Neural cell (in vitro differentiated cells): ENCODE results near the gene GRIK2.

Experiments
- EP300 ChIP-seq: fragments of 450-650 bp; conservative IDR thresholded peaks from 2 replicates; pipeline ENCODE4 v1.6.1; 2014; ENCODE audit warnings: antibody characterized with exemption, mild to moderate bottlenecking, moderate library complexity; ENCODE audit not compliant: poor library complexity, severe bottlenecking
- MXI1 ChIP-seq: fragments of 450-650 bp; conservative IDR thresholded peaks from 2 replicates; pipeline ENCODE4 v1.6.1; 2014; ENCODE audit warnings: antibody characterized with exemption, mild to moderate bottlenecking; ENCODE audit not compliant: poor library complexity, severe bottlenecking
- POLR2AphosphoS5 ChIP-seq: IDR thresholded peaks from 2 replicates; pipeline ENCODE4 v1.6.1; 2012
- TF ChIP-seq, protein P1 (sequence below): IDR thresholded peaks from 2 replicates; pipeline ENCODE4 v1.6.1; 2012; ENCODE audit warnings: borderline replicate concordance
- TF ChIP-seq, protein P2 (sequence below): fragments of 450-650 bp; IDR thresholded peaks from 2 replicates; pipeline ENCODE4 v1.5.1; 2014; ENCODE audit warnings: antibody characterized with exemption, mild to moderate bottlenecking, moderate library complexity; ENCODE audit not compliant: poor library complexity, severe bottlenecking

DNA sequence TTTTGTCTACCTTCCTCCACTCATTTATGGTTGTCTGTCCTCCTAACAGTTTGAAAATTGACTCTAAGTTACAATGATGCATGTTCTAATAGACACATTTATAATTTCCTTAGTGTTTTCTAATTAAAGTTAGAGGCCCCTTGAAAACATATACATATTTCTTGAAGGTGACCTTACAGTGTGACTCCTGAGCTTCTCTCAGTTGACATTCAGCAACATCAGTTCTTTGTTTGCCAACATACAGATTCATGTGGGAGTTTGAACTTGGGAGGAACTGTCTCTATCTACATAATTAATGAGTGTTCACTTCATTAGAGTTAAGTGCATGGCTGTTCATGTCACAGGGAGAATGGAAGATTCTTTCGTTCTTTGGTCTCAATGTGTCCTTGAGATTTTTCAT, 658.2 kb downstream of the GRIK2 start:
- TF ChIP-seq, protein P1, sequence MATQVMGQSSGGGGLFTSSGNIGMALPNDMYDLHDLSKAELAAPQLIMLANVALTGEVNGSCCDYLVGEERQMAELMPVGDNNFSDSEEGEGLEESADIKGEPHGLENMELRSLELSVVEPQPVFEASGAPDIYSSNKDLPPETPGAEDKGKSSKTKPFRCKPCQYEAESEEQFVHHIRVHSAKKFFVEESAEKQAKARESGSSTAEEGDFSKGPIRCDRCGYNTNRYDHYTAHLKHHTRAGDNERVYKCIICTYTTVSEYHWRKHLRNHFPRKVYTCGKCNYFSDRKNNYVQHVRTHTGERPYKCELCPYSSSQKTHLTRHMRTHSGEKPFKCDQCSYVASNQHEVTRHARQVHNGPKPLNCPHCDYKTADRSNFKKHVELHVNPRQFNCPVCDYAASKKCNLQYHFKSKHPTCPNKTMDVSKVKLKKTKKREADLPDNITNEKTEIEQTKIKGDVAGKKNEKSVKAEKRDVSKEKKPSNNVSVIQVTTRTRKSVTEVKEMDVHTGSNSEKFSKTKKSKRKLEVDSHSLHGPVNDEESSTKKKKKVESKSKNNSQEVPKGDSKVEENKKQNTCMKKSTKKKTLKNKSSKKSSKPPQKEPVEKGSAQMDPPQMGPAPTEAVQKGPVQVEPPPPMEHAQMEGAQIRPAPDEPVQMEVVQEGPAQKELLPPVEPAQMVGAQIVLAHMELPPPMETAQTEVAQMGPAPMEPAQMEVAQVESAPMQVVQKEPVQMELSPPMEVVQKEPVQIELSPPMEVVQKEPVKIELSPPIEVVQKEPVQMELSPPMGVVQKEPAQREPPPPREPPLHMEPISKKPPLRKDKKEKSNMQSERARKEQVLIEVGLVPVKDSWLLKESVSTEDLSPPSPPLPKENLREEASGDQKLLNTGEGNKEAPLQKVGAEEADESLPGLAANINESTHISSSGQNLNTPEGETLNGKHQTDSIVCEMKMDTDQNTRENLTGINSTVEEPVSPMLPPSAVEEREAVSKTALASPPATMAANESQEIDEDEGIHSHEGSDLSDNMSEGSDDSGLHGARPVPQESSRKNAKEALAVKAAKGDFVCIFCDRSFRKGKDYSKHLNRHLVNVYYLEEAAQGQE: no peak
- TF ChIP-seq, protein P2, sequence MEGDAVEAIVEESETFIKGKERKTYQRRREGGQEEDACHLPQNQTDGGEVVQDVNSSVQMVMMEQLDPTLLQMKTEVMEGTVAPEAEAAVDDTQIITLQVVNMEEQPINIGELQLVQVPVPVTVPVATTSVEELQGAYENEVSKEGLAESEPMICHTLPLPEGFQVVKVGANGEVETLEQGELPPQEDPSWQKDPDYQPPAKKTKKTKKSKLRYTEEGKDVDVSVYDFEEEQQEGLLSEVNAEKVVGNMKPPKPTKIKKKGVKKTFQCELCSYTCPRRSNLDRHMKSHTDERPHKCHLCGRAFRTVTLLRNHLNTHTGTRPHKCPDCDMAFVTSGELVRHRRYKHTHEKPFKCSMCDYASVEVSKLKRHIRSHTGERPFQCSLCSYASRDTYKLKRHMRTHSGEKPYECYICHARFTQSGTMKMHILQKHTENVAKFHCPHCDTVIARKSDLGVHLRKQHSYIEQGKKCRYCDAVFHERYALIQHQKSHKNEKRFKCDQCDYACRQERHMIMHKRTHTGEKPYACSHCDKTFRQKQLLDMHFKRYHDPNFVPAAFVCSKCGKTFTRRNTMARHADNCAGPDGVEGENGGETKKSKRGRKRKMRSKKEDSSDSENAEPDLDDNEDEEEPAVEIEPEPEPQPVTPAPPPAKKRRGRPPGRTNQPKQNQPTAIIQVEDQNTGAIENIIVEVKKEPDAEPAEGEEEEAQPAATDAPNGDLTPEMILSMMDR: no peak
- TF ChIP-seq MXI1 (no peak), POLR2AphosphoS5 (no peak), EP300 (no peak)
